NCI-H2171 treated with DMSO at 0.1 percent for 48 hours (cell line): ENCODE measurements around the gene ANO7.

Experiments
- DNase-seq: peaks from one replicate; lab custom pipeline; 2025; lab: John Stamatoyannopoulos, UW

ANO7 gene

DNA sequence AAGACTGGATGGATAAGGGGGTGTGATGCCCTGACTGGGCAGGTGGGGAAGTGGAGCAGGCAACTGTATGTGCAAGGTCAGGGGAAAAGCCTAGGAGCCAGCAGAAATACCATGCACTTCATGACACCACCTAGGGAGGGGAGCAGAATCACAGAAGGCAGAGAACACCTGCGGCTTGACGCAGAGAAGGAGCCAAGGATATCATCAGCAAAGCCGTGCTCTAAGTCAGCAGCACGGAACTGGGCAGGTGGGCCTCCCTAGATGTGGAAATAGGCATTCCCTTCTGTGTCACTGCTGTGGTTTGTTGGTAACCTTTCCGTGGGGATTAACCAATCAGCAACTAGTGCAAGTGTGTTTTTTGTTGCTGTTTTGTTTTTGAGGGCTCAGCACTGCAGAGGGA lies 85.7 kb downstream of the ANO7 start:
- DNase-seq: no peak
